ENCODE data around the gene SLC16A2.

DNA sequence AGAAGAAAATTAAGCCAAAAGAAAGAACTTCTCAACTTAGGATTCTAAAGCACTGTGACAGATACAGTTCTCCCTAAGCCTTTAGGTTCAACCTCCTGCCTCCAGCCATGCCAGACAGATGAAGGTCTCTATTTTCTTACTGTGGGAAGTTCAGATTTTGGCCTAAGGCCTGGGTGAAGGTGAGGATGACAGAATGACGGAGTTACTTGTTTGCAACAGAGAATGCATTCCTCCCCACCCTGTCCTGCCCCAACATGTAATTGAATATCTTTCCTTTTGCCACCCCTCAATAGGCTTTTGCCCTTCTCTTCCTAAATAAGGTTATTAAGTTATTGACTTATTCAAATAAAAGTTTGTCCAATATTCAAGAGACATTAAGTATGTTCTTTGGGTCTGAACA is 25.6 kb downstream of the SLC16A2 start:
- TF ChIP-seq GATA3 (IDR thresholded peaks at IDR 0.05; ENCODE audit: low read depth, low read length) (no peak), GATA2 (IDR thresholded peaks at IDR 0.05; ENCODE audit: low read depth, low read length) (no peak)

Data from SH-SY5Y (cell line).